ENCODE data around the gene NPIPA5.
"Not testable (repeated sequence)": the region's sequence is repeated elsewhere in the genome, so short reads cannot be mapped to it uniquely, and the experiment has no call there.

NPIPA5 gene

DNA sequence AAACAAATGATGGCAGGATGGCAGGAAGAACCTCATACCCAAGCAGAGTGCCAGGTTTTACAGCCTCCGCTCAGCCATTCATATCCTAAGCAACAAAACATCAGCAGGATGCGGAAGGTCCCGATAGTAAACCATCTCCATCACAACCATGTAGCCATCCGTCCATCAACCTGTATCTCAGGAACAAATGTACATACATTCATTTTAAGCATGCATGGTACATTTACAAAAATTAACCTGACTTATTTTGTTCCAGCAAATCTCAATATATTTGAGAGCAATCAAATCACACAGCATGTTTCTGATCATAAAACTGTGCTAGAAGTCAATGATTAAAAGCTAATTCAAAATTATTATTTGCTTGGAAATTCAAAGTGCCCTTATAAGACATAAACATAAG, at the start of gene NPIPA5:
NPIPA5 (minus strand) TSS at position 101 of the 400 bp plus-strand sequence; CDS start at position 101, 0 bp downstream.
- not testable (repeated sequence) for DNase-seq (ENCODE audit: low read depth, low spot score)

DNA sequence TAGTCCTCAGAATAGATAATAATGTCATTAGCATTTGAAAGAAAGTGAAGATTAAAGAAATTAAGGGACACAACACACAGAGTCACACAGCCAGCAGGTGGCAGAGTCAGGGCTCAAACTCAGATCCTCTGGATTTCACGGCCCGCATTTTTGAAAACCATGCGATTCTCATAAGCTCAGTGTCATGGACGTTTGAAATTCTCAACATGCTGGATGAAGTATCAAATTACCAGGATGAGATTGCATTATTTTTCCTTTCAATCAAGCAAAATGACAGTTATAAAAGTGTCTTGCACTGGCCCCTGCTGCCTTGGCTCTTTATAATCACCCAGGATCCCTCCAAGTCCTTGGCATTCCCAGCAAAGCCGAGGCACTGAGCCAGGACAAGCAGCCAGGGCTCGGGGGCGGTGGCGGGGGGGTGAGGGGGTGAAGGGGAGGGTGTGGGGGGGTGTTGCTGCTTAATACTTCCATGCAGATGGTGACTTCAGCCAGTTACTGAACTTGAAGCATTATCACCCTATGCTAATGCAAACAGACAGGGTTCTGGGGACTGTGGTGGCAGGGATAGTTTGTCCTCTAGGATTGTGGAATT, 49.6 kb upstream of the NPIPA5 start:
- no peak for DNase-seq (ENCODE audit: low read depth, low spot score)

DNA sequence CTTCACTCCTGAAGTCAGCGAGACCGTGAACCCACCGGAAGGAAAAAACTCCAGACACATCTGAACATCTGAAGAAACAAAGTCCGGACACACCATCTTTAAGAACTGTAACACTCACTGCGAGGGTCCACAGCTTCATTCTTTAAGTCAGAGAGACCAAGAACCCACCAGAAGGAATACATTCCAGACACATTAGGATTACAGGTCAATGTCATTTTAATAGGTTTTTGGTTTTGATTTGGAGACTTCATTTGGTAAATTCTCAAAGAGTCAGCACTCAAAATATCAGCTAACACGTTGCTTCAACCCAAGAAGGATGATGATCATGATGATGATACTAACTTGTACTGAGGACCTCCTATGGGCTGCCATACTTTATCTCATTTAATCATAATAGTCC, 48.7 kb upstream of the NPIPA5 start:
- no peak for DNase-seq (ENCODE audit: low read depth, low spot score)

DNA sequence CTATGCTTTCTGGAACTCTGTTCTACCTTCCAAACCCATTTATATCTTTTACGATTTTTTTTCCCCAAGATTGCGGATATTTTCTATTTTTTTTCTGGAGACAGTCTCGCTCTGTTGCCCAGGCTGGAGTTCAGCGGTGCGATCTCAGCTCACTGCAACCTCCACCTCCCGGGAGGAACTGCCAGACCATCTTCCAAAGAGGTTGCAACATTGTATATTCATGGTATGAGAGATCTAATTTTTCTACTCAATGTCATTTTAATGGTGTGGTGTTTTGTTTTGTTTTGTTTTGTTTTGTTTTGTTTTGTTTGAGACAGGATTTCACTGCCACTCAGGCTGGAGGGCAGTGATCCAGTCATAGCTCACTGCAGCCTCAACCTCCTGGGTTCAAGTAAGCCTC, 47.8 kb upstream of the NPIPA5 start:
- DNase-seq (ENCODE audit: low read depth, low spot score), result no peak

DNA sequence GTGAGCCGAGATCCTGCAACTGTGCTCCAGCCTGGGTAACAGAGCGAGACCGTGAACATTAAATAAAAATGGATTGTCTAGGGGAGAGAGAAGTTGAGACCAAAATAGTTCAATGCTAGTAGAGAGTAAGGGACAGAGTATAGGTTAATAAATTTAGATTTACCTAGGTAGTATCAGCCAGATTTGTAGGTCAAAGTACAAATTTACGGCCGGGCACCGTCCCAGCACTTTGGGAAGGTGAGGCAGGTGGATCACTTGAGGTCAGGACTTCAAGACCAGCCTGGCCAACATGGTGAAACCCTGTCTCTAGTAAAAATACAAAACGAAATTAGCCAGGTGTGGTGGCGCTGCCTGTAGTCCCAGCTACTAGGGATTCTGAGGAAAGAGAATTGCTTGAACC, 44.1 kb upstream of the NPIPA5 start:
- DNase-seq (ENCODE audit: low read depth, low spot score), result no peak

DNA sequence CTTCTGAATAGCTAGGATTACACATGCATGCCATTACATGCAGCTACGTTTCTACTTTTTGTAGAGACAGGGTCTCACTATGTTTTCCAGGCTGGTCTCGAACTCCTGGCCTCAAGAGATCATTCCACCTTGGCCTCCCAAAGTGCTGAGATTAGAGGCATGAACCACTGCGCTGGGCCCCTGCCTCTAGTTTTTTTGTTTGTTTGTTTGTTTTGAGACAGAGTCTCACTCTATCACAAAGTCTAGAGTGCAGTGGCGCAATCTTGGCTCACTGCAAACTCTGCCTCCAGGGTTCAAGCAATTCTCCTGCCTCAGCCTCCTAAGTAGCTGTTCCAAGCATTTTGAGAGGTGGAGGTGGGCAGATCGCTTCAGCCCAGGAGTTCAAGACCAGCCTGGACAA, 43.6 kb upstream of the NPIPA5 start:
- DNase-seq (ENCODE audit: low read depth, low spot score), result not testable (repeated sequence)

DNA sequence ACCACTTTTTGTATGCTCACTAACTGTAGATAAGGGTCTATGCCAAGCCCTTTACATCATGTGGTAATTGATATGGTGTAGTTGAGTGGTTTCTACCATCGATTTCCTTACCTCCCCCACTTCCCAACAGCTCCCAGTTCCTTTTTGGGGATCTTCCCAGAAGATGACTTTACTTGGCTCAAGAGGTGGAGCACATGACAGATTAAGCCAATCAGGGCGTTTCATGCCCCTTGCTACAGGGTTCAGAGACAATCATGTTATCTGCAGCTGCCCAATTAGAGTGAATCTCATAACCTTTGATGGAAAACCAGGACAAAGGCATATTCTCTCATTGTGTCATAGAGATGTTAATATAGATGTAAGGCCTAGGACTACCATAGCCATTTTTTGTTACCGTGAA, 40.1 kb upstream of the NPIPA5 start:
- DNase-seq (ENCODE audit: low read depth, low spot score), result no peak

DNA sequence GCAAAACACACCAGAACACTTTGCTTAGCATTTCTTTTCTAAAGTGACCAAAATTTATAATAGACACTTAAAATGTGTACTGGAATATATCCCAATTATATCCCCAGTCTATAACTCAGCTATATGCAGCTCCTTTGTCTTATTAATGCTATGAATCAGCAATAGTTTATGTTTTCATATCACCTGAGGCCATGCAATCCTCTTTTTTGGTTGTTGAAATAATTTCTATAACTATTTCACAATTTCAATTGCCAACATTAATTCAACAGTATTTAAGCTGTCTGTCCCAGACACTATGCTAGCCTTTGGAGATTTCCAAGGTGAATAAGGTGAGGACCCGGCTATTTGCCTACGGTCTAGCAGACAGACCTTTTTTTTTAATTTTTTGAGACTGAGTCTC, 39.1 kb upstream of the NPIPA5 start:
- no peak for DNase-seq (ENCODE audit: low read depth, low spot score)

DNA sequence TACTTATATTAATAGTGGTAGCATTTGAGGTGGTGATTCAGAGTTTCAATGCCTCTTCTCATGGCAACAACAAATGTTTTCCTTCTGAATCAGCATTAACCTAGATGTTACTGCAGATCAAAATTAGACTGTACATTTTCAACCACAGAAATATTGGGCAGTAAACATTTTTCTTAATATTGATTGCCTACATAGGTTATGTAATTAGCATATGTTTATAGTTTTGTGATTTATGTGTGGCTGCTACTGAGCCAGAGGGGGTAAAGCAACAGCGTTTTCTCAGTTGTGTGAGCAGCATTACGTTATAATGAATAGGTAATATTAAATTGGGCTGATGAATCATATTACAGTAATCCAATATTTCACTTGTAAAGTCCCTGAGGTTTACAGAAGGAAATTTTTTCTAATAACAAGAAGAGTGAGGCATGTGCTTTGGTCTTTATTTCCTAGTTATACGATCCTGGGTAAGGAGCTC, 37.5 kb upstream of the NPIPA5 start:
- no peak for DNase-seq (ENCODE audit: low read depth, low spot score)

DNA sequence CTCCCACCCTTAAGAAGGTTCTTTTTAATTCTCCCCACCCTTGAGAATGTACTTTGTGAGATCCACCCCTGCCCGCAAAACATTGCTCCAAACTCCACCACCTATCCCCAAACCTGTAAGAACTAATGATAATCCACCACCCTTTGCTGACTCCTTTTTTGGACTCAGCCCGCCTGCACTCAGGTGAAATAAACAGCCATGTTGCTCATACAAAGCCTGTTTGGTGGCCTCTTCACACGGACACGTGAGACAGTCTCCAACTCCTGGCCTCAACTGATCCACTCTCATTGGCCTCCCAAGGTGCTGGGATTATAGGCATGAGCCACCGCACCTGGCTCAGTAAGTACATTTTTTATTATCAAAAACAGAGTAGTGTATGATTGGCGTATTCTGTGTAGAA, 31.4 kb upstream of the NPIPA5 start:
- DNase-seq (ENCODE audit: low read depth, low spot score), result not testable (repeated sequence)

DNA sequence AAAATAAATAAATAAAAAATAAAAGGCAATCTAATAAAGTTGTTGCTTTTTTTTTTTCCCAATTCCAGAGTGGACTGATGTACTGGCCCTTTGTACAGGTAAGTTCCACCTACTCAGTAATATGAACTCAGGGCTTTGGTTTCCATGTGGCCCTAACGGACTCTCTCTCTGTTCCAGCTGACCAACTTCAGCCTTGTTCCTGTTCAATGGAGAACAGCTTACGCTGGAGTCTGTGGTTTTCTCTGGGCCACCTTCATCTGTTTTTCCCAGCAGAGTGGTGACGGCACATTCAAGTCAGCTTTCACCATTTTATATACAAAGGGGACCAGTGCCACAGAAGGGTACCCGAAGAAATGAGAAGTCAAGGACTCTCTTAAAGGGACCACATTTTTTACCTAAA, 29.7 kb upstream of the NPIPA5 start:
- not testable (repeated sequence) for DNase-seq (ENCODE audit: low read depth, low spot score)

DNA sequence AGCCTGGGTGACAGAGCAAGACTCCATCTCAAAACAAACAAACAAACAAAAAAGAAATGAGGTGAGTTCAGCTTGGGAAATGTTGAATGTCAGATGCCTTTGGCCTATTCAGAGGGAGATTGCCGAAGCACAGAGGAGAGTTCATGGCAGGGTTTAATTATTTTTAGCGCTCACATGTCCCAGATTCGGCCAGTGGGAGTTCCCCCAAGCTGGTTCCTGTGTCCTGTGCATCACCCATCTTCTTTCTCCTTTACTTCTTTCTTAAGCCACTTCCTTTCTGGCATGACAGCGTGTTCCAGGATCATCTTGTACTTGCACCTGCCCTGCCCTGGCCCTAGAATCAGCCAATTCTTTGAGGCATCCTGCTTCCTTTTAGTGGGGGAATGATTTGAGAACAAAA, 26.7 kb upstream of the NPIPA5 start:
- no peak for DNase-seq (ENCODE audit: low read depth, low spot score)

DNA sequence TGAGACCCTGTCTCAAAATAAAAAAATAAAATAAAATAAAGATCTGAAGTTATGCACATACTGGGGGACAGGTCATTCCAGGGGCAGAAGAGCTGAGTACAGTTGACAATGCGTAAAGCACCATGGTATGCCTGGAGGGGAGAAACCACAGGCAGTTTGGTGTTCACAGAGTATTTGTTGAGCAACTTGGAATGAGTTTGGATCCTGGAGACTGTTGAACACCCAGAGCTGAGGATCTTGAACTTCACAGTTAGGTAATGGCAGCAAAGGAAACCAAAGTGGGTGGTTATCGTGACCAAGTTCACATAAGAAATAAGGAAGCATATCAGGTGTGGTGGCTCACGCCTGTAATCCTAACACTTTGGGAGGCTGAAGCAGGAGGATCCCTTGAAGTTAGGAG, 26.0 kb upstream of the NPIPA5 start:
- DNase-seq (ENCODE audit: low read depth, low spot score), result not testable (repeated sequence)

DNA sequence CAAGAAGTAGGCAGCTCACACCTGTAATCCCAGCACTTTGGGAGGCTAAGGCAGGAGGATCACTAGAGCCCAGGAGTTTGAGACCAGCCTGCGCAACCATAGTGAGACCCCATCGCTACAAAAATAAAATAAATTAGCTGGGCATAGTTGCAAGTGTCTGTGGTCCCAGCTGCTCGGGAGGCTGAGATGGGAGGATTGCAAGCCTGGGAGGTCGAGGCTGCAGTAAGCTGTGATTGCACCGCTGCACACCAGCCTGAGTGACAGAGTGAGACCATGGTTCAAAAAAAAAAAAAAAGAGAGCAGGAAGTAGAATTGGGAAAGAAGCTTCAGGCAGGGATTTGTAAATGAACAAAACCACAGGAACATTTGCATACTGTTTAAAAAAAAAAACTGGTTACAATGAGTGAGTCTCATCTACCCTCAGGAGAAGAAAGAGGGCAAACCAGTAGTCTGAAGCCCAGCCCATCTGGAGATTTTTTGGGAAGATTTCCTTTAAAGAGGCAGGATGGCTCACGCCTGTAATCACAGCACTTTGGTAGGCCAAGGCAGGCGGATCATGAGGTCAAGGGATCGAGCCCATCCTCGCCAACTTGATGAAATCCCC, 25.4 kb upstream of the NPIPA5 start:
- DNase-seq (ENCODE audit: low read depth, low spot score), result no peak

DNA sequence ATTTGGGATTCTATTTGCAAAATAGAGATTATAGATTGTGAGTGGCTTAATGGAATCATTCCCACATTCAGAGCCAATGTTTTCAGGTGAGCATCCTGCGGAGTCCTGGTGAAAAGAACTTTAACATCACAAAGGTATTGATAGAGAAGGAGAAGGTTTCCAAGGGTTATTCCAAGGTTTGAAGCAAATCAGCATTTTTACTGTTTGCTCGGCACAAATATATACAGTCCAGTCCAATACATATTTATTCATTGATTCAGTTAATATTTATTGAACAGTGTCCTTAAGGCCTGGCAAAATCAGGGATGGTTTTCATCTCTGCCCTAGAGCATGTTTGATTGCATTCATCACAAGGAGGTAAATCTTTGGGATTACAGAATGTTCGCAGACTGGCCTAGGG, 23.9 kb upstream of the NPIPA5 start:
- DNase-seq (ENCODE audit: low read depth, low spot score), result no peak

DNA sequence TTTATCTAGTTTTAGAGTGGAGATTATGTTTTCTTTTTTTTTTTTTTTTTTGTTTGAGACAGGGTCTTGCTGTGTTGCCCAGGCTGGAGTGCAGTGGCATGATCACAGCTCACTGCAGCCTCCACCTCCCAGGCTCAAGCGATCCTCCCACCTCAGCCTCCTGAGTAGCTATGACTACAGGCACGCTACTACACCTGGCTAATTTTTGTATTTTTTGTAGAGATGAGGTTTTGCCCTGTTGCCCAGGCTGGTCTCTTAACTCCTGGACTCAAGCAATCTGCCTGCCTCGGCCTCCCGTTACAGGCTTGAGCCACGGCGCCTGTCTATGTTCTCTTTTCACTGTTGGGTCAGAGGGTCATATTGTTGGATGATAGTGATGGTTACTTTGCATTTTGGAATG, 22.2 kb upstream of the NPIPA5 start:
- DNase-seq (ENCODE audit: low read depth, low spot score), result not testable (repeated sequence)

DNA sequence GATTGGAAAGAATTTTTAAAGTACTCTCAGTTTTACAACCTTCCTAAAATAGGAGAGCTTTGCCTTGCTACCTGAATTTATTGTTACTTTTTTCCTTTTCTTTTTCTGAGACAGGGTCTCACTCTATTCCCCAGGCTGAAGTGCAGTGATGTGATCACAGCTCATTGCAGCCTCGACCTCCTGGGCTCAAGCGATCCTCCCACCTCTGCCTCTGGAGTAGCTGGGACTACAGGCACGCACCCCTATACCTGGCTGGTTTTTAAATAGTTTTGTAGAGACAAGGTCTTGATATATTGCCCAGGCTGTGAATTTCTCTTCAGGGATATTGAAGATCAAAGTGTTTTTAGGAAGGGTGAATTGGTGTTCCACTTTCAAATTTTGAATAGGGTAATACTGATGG, 21.2 kb upstream of the NPIPA5 start:
- DNase-seq (ENCODE audit: low read depth, low spot score), result no peak

DNA sequence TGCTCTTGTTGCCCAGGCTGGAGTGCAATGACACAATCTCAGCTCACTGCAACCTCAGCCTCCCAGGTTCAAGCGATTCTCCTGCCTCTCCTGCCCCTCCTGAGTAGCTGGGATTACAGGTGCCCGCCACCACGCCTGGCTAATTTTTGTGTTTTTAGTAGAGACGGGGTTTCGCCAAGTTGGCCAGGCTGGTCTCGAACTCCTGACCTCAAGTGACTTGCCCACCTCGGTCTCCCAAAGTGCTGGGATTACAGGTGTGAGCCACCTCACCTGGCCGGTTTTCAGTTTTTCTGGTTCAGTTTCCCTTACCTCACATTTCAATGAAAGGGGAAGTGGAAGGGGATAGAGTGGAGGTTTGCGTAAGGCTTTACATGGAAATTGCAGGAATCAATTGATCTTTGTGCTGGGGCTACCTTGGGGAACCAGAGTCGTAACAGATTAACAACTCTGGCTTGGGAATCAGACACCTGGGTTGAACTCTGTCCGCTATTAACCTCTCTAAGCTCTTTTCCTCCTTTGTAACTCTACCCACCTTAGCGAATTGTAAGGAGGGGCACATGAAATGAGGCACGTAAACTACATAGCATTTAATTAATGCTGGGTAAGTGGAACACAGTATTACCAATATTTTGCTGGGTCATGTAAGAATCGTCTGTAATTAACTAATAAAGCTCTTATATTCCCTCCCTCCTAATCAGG, 20.7 kb upstream of the NPIPA5 start:
- DNase-seq (ENCODE audit: low read depth, low spot score), result no peak

DNA sequence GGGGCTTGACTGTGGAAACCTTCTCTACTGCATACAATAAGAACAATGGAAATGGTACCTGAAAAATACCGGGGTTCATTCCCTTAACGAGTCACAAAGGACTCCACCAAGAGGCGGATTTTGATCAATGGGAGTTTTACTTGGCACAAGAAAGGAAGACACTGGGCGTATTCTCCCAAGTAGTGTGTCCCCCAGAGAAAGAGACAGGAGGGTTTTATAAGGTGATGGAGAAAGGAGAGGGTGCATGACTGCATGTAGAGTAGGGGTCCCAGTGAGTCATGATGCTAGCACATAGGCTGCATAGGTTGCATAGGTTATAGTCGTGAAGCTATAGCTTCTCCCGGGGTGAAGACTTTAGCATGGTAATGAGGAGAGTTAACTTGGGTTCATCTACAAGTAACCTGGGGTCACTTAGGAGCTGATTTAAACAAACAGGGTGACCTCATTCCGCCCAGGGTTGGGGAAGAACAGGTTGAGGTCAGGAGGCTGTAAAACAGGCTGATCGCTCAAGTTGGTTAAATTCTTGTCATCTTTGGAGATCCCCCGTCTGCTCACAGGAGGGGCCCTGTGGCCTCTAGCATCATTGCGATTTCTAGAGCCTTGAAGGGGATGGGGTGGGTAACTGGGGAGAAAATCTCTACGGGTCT, 19.0 kb upstream of the NPIPA5 start:
- DNase-seq (ENCODE audit: low read depth, low spot score), result no peak

DNA sequence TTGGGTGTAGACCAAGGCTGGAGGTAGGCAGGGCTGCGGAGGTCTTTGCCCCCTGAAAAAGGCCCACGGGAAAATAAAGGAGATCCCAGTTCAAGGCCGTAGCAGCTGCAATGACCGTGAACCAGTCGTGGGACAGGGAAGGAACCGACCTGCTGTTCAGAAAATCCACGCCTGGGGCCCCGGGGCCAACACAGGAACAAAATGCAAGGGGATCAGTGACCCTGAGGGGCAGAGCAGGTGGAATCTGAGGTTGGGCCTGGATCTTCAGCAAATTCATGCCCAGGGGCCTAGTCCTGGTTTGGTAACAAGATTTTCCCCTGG, 18.4 kb upstream of the NPIPA5 start:
- DNase-seq (ENCODE audit: low read depth, low spot score), result not testable (repeated sequence)

DNA sequence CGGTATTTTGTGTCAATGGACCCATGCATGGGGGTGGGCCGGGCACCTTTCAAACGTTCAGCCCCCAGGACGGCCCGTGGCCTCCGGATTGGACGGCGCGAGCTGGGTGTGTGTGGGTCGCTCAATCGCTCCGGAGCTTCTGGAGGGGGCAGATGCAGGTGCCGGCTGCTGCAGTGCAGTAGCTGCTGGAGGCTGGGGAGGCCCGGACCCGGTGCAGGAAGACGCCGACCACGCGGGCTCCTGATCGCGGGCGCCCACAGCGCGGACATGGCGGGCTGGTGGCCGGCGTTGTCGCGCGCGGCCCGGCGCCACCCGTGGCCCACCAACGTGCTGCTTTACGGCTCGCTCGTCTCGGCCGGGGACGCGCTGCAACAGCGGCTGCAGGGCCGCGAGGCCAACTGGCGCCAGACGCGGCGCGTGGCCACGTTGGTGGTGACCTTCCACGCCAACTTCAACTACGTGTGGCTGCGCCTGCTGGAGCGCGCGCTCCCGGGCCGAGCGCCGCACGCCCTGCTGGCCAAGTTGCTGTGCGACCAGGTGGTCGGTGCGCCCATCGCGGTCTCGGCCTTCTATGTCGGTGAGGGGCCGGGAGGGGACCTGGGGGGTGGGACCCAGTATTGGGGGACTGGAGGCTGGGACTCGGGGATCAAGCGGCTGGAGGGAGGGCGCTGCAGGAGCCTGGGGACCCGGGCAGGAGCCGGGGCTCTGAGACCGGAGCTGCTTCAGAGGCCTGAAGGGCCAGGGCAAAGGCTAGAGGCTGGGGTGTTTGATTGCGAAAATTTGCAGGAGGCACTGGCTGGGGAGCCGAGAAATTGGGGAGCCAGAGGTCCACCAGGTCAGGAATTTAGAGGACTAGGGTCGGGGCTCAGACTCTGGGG, 17.8 kb upstream of the NPIPA5 start, which contains the start of gene MPV17L:
MPV17L (plus strand) TSS at position 124 of the 878 bp plus-strand sequence; CDS start at position 268, 144 bp downstream.
- DNase-seq (ENCODE audit: low read depth, low spot score), result not testable (repeated sequence)

DNA sequence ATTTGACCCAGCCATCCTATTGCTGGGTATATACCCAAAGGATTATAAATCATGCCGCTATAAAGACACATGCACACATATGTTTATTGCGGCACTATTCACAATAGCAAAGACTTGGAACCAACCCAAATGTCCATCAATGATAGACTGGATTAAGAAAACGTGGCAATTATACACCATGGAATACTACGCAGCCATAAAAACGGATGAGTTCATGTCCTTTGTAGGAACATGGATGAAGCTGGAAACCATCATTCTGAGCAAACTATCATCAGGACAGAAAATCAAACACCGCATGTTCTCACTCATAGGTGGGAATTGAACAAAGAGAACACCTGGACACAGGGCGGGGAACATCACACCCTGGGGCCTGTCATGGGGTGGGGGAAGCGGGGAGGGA, 14.9 kb upstream of the NPIPA5 start:
- not testable (repeated sequence) for DNase-seq (ENCODE audit: low read depth, low spot score)

All from brain pericyte (primary cell).